ENCODE results near the gene EYS.

Gene EYS

DNA sequence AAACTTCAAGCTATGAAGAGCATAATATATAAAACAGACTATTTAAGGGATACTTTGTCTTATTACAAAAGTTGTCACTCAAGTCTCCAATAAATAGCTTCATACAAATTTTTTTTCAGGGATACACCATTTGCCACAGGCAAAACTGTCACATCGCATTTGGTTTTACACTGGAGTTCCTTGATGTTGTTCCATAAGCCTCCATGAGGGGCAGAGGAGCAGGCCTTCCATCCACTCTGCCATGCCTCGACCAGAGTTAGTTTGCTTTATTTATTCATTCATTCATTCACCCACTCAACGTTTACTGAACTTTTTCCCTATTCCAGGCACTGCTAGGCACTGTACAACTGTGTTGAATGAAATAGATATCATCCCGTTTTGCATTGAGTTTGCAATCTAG, 1824.8 kb downstream of the EYS start:
- TF ChIP-seq CTCF (conservative IDR thresholded peaks at IDR 0.05; ENCODE audit: control insufficient read depth, insufficient read depth, low read depth, low read length), result peak; percentile 30
- DNase-seq (ENCODE audit: low read depth), result no peak

GRCh38 chr6:63881791-63882190, 1825.2 kb downstream of the EYS start:
- TF ChIP-seq CTCF (conservative IDR thresholded peaks at IDR 0.05; ENCODE audit: control insufficient read depth, insufficient read depth, low read depth, low read length), result no peak
- DNase-seq (ENCODE audit: low read depth), result no peak
- no peak overlapping the region for H3K4me3 ChIP-seq (ENCODE audit: control insufficient read depth, low read depth, low read length)

More for the DNA sequence above, 1824.8 kb downstream of the EYS start:
- no peak overlapping the region for H3K4me3 ChIP-seq (ENCODE audit: control insufficient read depth, low read depth, low read length)

DNA sequence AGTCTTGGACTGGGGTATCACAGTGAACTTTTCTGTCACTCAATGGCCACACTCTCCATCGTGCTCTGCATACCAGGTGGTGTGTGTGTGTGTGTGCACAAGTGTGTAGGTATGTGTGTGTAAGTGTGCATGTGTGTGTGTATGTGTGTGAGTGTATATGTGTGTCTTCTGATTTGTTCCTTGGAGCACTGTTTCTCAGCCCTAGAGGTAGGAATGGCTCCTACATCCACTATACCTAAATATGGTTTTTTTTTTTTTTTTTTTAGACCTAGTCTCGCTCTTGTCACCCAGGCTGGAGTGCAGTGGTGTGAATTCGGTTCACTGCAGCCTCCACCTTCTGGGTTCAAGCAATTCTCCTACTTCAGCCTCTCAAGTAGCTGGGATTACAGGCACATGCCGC, 1834.8 kb downstream of the EYS start:
- H3K4me3 ChIP-seq (ENCODE audit: control insufficient read depth, low read depth, low read length), result no peak overlapping the region
- TF ChIP-seq CTCF (conservative IDR thresholded peaks at IDR 0.05; ENCODE audit: control insufficient read depth, insufficient read depth, low read depth, low read length), result peak; percentile 24
- DNase-seq (ENCODE audit: low read depth), result no peak

- no peak for DNase-seq (ENCODE audit: low read depth)
- no peak for TF ChIP-seq CTCF (conservative IDR thresholded peaks at IDR 0.05; ENCODE audit: control insufficient read depth, insufficient read depth, low read depth, low read length)
- H3K4me3 ChIP-seq (ENCODE audit: control insufficient read depth, low read depth, low read length), result no peak overlapping the region
These were observed 1838.7 kb downstream of the EYS start for GRCh38 chr6:63868351-63868750.

DNA sequence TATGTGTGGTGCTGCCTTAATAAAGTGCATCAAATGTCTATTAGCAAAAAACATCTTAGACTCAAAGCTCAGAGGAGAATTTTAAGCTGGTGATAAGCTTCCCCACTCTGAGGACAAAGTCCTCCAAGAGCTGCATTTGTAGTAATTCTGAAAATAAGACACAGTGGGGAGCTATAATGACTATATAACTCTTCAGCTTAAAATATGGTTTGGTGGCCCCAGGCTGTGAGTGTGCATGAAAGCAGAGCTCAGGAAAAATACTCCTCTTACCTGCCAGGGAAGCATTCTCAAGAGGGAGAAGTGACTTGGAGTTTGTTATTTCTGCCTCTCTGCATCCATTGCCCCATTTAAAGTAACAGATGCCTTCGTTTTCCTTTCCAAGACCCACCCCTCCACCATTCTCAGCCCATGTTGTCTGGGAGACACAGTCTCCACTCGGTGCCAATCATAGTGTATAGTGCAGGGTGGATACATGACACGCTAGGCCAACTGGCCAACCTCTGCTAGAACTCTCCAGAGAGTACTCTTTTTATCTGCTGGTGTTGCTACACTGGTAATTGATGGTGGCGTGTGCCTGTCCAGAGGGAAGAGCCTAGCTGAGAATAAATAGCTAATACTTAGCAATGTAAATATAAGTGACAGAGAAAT, 1842.2 kb downstream of the EYS start:
- TF ChIP-seq CTCF (conservative IDR thresholded peaks at IDR 0.05; ENCODE audit: control insufficient read depth, insufficient read depth, low read depth, low read length), result no peak
- DNase-seq (ENCODE audit: low read depth), result no peak
- no peak overlapping the region for H3K4me3 ChIP-seq (ENCODE audit: control insufficient read depth, low read depth, low read length)

DNA sequence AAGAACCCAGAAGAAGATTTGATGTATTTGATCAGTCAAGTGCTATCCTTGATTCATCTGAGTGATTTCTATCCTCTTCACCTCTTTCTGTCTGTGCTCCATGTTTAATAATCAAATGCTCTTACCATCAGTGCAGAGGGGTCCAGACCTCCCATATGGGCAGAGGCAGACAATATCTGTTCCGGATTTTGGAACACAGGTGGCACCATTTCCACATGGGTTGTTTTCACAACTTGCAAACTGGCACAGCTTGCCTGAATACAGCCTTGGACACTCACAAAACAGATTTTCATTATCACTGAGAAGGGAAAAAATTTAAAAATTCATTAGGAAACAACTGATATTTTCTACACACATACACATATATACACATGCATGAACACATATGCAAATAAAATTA, 1843.0 kb downstream of the EYS start:
- DNase-seq (ENCODE audit: low read depth), result no peak
- TF ChIP-seq CTCF (conservative IDR thresholded peaks at IDR 0.05; ENCODE audit: control insufficient read depth, insufficient read depth, low read depth, low read length), result no peak

More for the DNA sequence above, 1843.0 kb downstream of the EYS start:
- no peak overlapping the region for H3K4me3 ChIP-seq (ENCODE audit: control insufficient read depth, low read depth, low read length)

Data from fibroblast of mammary gland (primary cell).